ENCODE data around the gene CNOT1. TPM values are rescaled to one million over a fixed set of nuclear protein-coding genes. Genes with fewer than 3 reads are reported as not detected.

The CNOT1 gene
- polyA plus RNA-seq, 1 donor from 2014 or later = 66.2 TPM

- Histone ChIP-seq H3K9me2 (ENCODE audit: insufficient read depth, low read length) (no peaks in the 10 kb centered on the region), H3F3A (ENCODE audit: insufficient read depth, low read length, poor library complexity, severe bottlenecking) (no peaks in the 10 kb centered on the region), H3K4me3 (ENCODE audit: low read length) (no peak overlapping the region), H3K79me2 (replicated peaks; ENCODE audit: insufficient read depth, low read length) (peaks cover 8% of the 10 kb centered on the region), H3K36me3 (ENCODE audit: insufficient read depth, low read length) (no peaks in the 10 kb centered on the region), H3K4me2 (ENCODE audit: low read length) (no peak overlapping the region), H3K9me3 (ENCODE audit: low read length) (no peaks in the 10 kb centered on the region), H3K27me3 (ENCODE audit: insufficient read depth, low read depth, low read length) (no peaks in the 10 kb centered on the region), H3K27ac (ENCODE audit: low read length) (no peak overlapping the region), H4K20me1 (ENCODE audit: insufficient read depth) (no peaks in the 10 kb centered on the region), H2AFZ (ENCODE audit: low read depth, low read length) (no peak overlapping the region), H3K9ac (ENCODE audit: low read length) (no peak overlapping the region)
- TF ChIP-seq POLR2AphosphoS5 (IDR thresholded peaks at IDR 0.05) (no peak), TAF1 (IDR thresholded peaks at IDR 0.05; ENCODE audit: low read depth) (no peak), SMC3 (conservative IDR thresholded peaks at IDR 0.05; ENCODE audit: poor library complexity) (no peak), MXI1 (conservative IDR thresholded peaks at IDR 0.05; ENCODE audit: poor library complexity, severe bottlenecking) (no peak), EZH2 (IDR thresholded peaks at IDR 0.05; ENCODE audit: borderline replicate concordance, insufficient read depth, low read length, poor library complexity, severe bottlenecking) (no peak), EP300 (conservative IDR thresholded peaks at IDR 0.05; ENCODE audit: poor library complexity, severe bottlenecking) (no peak), REST (IDR thresholded peaks at IDR 0.05; ENCODE audit: borderline replicate concordance) (no peak), CTCF (IDR thresholded peaks at IDR 0.05; ENCODE audit: poor library complexity, severe bottlenecking) (no peak), RAD21 (conservative IDR thresholded peaks at IDR 0.05) (no peak)
Measured at GRCh38 chr16:58589326-58589905, 40.2 kb downstream of the CNOT1 start.

GRCh38 chr16:58588406-58588805 is 41.2 kb downstream of the CNOT1 start:
- H2AFZ ChIP-seq (ENCODE audit: low read depth, low read length) = no peak overlapping the region
- no peaks in the 10 kb centered on the region for H3K9me2 ChIP-seq (ENCODE audit: insufficient read depth, low read length)
- TF ChIP-seq MXI1 (conservative IDR thresholded peaks at IDR 0.05; ENCODE audit: poor library complexity, severe bottlenecking) (no peak), CTCF (IDR thresholded peaks at IDR 0.05; ENCODE audit: poor library complexity, severe bottlenecking) (no peak), REST (IDR thresholded peaks at IDR 0.05; ENCODE audit: borderline replicate concordance) (no peak), SMC3 (conservative IDR thresholded peaks at IDR 0.05; ENCODE audit: poor library complexity) (no peak)
- H3K36me3 ChIP-seq (ENCODE audit: insufficient read depth, low read length) = no peaks in the 10 kb centered on the region
- no peak overlapping the region for H3K9ac ChIP-seq (ENCODE audit: low read length)
- H3F3A ChIP-seq (ENCODE audit: insufficient read depth, low read length, poor library complexity, severe bottlenecking) = no peaks in the 10 kb centered on the region
- H3K27me3 ChIP-seq (ENCODE audit: insufficient read depth, low read depth, low read length) = no peaks in the 10 kb centered on the region
- H4K20me1 ChIP-seq (ENCODE audit: insufficient read depth) = no peaks in the 10 kb centered on the region
- H3K4me3 ChIP-seq (ENCODE audit: low read length) = no peak overlapping the region
- no peak overlapping the region for H3K4me2 ChIP-seq (ENCODE audit: low read length)
- no peak overlapping the region for H3K27ac ChIP-seq (ENCODE audit: low read length)
- H3K79me2 ChIP-seq (replicated peaks; ENCODE audit: insufficient read depth, low read length) = peaks cover 8% of the 10 kb centered on the region
- no peaks in the 10 kb centered on the region for H3K9me3 ChIP-seq (ENCODE audit: low read length)
